ENCODE measurements around the gene TAF1C. TPM values are rescaled to one million over a fixed set of nuclear protein-coding genes. Genes with fewer than 3 reads are reported as not detected.

The TAF1C gene
- total RNA-seq, result 14.1 and 20.7 TPM in 2 replicates

GRCh38 chr16:84186685-84187437 is at the start of gene TAF1C:
TSS of gene TAF1C (minus strand) at chr16:84187057. CDS start at chr16:84184988, 2,069 bp downstream.

GRCh38 chr16:84190731-84191388 is 4.0 kb upstream of the TAF1C start, which contains the start of gene ADAD2:
TSS of gene ADAD2 (plus strand) at chr16:84191157. CDS start at chr16:84191231, 74 bp downstream.

DNA sequence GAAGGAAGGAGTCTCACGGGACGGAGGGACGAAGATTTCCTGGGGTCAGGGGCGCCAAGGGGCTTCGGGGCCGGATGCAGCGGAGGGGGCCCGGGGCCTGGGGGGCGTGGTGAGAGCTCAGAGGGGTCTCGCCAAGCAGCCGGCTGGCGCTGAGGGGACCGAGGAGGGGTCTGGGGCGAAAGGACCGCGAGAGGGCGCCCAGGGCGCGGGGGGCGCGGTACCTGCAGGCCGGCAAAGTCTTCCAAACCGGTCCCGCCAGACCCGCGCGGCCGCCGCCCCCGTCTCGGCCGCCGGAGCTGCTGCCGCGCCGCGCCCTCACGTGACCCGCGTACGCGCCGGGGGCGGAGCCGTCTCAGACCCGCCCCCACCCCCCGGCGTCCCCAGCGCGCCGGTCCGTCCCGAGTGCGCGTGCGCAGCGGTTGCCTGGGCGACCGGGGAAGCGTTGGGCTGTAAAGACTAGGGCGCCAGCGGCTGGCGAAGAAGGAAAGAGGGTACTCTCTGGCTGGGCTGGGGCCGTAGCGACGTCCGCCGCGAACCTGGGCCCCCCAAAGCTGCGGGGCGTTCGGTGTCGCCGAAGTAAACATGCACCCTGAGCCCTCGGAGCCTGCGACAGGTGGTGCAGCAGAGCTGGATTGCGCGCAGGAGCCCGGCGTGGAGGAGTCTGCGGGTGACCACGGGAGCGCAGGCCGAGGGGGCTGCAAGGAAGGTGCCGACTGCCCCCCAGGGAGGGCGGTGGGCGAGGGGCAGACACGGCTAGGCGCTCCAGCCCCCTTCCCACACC is 41.8 kb downstream of the TAF1C start, which contains the start of the genes DNAAF1 and HSDL1:
Gene DNAAF1, plus strand, starts transcription at position 450 of the 781 bp plus-strand sequence. Its CDS starts 133 bp downstream, at position 583.
Gene HSDL1, minus strand, starts transcription at position 319 of the 781 bp plus-strand sequence. CDS start 13,856 bp downstream, outside the sequence.

Other genes starting within 250 kb of the TAF1C start
- 3.5 and 4.0 TPM in 2 replicates for gene OSGIN1, start 233.8 kb downstream of the TAF1C start, total RNA-seq
- 0.12 and 0.22 TPM in 2 replicates for gene NECAB2, start 218.8 kb downstream of the TAF1C start, total RNA-seq
- not detected in 2 replicates for gene SLC38A8, start 144.3 kb downstream of the TAF1C start, total RNA-seq
- 85.3 and 125 TPM in 2 replicates for gene MBTPS1, start 70.1 kb downstream of the TAF1C start, total RNA-seq
- gene HSDL1, start 41.9 kb downstream of the TAF1C start, total RNA-seq, result 26.8 and 29.6 TPM in 2 replicates
- gene DNAAF1, start 41.7 kb downstream of the TAF1C start, total RNA-seq, result not detected in 2 replicates
- not detected in 2 replicates for gene ADAD2, start 4.1 kb upstream of the TAF1C start, total RNA-seq
- gene KCNG4, start 53.0 kb upstream of the TAF1C start, total RNA-seq, result not detected in 2 replicates
- gene WFDC1, start 107.8 kb upstream of the TAF1C start, total RNA-seq, result 0.50 and 0.66 TPM in 2 replicates
- 0.12 TPM in 1 of 2 replicates, not detected in the other for gene ATP2C2, start 181.5 kb upstream of the TAF1C start, total RNA-seq